ENCODE measurements around the gene MMP21.
A peak's percentile ranks its signal among the peaks of the same experiment; 100 is the strongest.

The MMP21 gene

GRCh38 chr10:125775491-125776106, at the start of gene MMP21:
MMP21 (minus strand) TSS chr10:125775821; CDS start chr10:125775821, 0 bp downstream.
- no peak for DNase-seq

GRCh38 chr10:125824736-125825135, 49.1 kb upstream of the MMP21 start:
- DNase-seq = no peak

- peak; percentile 6 for DNase-seq
Observed at GRCh38 chr10:125823663-125824251, 48.1 kb upstream of the MMP21 start.

GRCh38 chr10:125822878-125823662, 47.4 kb upstream of the MMP21 start, which contains the start of the genes BCCIP and UROS:
BCCIP (plus strand) TSS chr10:125823546; CDS start chr10:125823558, 12 bp downstream.
UROS (minus strand) TSS chr10:125823258; CDS start chr10:125816499, 6,759 bp downstream.
- DNase-seq = peak; percentile 92

- no peak for DNase-seq
Observed at GRCh38 chr10:125820701-125821100, 45.1 kb upstream of the MMP21 start.

GRCh38 chr10:125817337-125817946, 41.8 kb upstream of the MMP21 start:
- DNase-seq = no peak

- DNase-seq = no peak
Observed at GRCh38 chr10:125816548-125816947, 40.9 kb upstream of the MMP21 start.

- DNase-seq = no peak
Observed at GRCh38 chr10:125815764-125816163, 40.1 kb upstream of the MMP21 start.

- DNase-seq = no peak
Observed at GRCh38 chr10:125812128-125812750, 36.6 kb upstream of the MMP21 start.

GRCh38 chr10:125811251-125811650, 35.6 kb upstream of the MMP21 start:
- no peak for DNase-seq

GRCh38 chr10:125808047-125808446, 32.4 kb upstream of the MMP21 start:
- no peak for DNase-seq

GRCh38 chr10:125802739-125803138, 27.1 kb upstream of the MMP21 start:
- DNase-seq = no peak

GRCh38 chr10:125802131-125802530, 26.5 kb upstream of the MMP21 start:
- DNase-seq = no peak

GRCh38 chr10:125801574-125801973, 26.0 kb upstream of the MMP21 start:
- DNase-seq = no peak

GRCh38 chr10:125799451-125800182, 24.0 kb upstream of the MMP21 start:
- no peak for DNase-seq

- no peak for DNase-seq
Observed at GRCh38 chr10:125797994-125798662, 22.5 kb upstream of the MMP21 start.

- DNase-seq = no peak
Observed at GRCh38 chr10:125797424-125797823, 21.8 kb upstream of the MMP21 start.

- DNase-seq = no peak
Observed at GRCh38 chr10:125795637-125796190, 20.1 kb upstream of the MMP21 start.

GRCh38 chr10:125795128-125795527, 19.5 kb upstream of the MMP21 start:
- no peak for DNase-seq

- no peak for DNase-seq
Observed at GRCh38 chr10:125792342-125793300, 17.0 kb upstream of the MMP21 start.

Measured in CD4-positive, alpha-beta T cell treated with Interleukin-12 subunit alpha and Interleukin-12 subunit beta, for 1 hour (primary cell).